ENCODE results near the gene SMAD5. TPM values are rescaled to one million over a fixed set of nuclear protein-coding genes. Genes with fewer than 3 reads are reported as not detected.

SMAD5 gene
- total RNA-seq, 1 donor from 2014 or later: 93.4 TPM

- H3K4me3 Mint-ChIP-seq: peak overlapping the region; percentile 71
- peaks cover 9% of the 10 kb centered on the region for H3K36me3 Mint-ChIP-seq
- no peak for TF ChIP-seq CTCF (IDR thresholded peaks at IDR 0.05; ENCODE audit: unreplicated experiment)
- peak in 1 of 2 experiments; percentile 37 for DNase-seq (ENCODE audit: low spot score in 2 of 2, unreplicated experiment in 2 of 2)
- peaks cover 58% of the 10 kb centered on the region for H3K27me3 Mint-ChIP-seq (ENCODE audit: low read depth)
- peaks cover 9% of the 10 kb centered on the region for H3K4me1 Mint-ChIP-seq
- no peak overlapping the region for H3K27ac Mint-ChIP-seq
- H3K9me3 Mint-ChIP-seq: no peaks in the 10 kb centered on the region
Observed at GRCh38 chr5:136193322-136193935, 60.8 kb downstream of the SMAD5 start.

DNA sequence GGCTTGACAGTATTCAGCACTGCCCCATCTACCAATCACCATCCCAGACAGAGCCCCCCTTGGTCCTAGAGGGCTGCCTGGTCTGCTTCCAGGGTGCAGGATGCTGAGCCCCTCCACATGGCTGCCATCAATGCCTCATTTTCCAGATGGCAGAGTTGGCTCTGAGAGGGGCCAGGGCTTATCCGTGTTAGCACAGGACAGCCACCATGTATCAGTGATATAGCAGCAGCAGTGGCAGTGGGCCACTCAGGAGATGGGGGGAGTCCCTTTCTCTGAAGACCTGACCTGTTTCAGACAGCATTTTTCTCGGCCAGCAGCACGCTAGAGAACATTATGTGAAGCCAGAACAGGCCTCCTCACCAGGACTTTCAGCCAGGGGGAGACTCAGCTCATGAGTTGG is 61.9 kb downstream of the SMAD5 start:
- H3K4me3 Mint-ChIP-seq: no peak overlapping the region
- H3K27me3 Mint-ChIP-seq (ENCODE audit: low read depth): peaks cover 52% of the 10 kb centered on the region
- DNase-seq (ENCODE audit: low spot score in 2 of 2, unreplicated experiment in 2 of 2): peak in 1 of 2 experiments; percentile 22
- no peaks in the 10 kb centered on the region for H3K9me3 Mint-ChIP-seq
- H3K27ac Mint-ChIP-seq: no peak overlapping the region
- no peaks in the 10 kb centered on the region for H3K36me3 Mint-ChIP-seq
- peaks cover 9% of the 10 kb centered on the region for H3K4me1 Mint-ChIP-seq
- no peak for TF ChIP-seq CTCF (IDR thresholded peaks at IDR 0.05; ENCODE audit: unreplicated experiment)

DNA sequence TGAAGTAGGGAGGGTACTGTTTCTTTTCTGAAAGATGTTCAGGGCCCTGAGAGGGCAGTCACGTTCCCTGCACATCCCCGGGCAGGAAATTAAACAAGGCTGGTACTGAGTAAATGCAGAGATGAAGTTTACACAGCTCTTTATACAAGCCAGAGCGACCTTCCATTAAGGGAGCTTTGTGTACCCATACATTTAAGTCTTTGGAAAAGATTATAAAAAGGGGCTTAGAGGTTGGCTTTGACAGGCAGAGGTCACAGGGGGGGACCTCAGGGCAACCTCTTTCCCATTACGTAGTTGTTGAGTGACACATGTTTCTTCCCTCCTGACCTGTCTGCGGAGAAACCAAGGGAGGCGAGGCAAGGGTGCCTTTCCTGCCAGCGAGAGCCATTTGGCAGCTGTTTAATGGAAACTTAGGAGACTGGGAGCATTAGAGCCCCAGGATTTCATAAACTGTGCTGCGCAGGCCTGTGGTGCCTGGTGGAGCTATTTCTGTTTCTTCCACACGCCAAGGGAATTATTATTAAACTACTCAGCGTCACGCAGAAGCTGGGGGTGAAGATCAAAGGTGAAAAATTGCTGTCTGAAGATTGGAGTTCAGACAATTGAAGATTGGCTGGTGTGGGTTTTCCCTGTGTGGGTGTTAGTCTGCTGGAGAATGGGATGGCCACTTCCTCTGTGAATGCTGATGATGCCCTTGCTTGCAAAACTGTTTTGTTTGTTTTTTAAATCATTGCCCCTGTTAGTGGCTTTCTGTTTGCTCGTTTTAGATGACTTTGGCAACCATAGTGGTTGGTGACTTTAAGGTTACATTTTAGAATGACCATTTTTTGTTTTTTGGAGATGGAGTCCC is 63.6 kb downstream of the SMAD5 start:
- H3K4me1 Mint-ChIP-seq: peaks cover 9% of the 10 kb centered on the region
- DNase-seq (ENCODE audit: low spot score in 2 of 2, unreplicated experiment in 2 of 2): no peak
- H3K27ac Mint-ChIP-seq: no peak overlapping the region
- TF ChIP-seq CTCF (IDR thresholded peaks at IDR 0.05; ENCODE audit: unreplicated experiment): no peak
- H3K4me3 Mint-ChIP-seq: no peak overlapping the region
- H3K36me3 Mint-ChIP-seq: no peaks in the 10 kb centered on the region
- no peaks in the 10 kb centered on the region for H3K9me3 Mint-ChIP-seq
- peaks cover 42% of the 10 kb centered on the region for H3K27me3 Mint-ChIP-seq (ENCODE audit: low read depth)

DNA sequence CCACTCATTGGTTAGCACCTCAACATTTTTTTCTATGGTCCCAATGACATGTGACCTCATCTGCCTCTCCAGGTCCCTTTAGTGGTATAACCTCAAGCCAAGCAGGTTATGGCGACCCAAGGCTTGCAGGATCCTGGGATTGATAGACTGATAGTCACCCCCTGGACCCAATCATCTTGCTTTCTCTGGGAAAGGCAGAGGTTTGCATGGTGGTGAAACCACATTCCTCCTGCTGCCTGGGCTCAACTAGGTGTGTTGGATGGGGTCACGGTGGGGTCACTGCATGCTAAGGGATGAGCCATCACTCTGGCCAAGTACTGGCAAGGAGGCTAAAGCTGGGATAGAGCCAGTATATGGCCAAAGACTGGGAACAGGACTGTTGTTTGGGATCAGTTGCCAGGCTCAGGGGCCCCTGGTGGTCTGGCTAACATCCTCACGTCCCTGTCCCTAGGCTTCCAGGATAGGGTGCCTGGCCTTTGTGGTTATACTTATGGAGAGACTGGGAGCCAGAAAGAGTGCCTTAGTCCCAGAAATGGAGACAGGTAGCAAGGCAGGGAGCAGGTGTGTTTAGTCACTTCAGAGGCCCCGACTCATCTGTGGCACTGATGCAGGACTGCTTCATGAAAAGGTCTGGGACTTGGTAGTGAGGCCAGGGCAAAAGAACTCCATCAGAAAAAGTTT is 65.0 kb downstream of the SMAD5 start:
- H3K4me3 Mint-ChIP-seq: no peak overlapping the region
- peaks cover 11% of the 10 kb centered on the region for H3K4me1 Mint-ChIP-seq
- peak in 1 of 2 experiments; percentile 29 for DNase-seq (ENCODE audit: low spot score in 2 of 2, unreplicated experiment in 2 of 2)
- peaks cover 31% of the 10 kb centered on the region for H3K27me3 Mint-ChIP-seq (ENCODE audit: low read depth)
- no peaks in the 10 kb centered on the region for H3K9me3 Mint-ChIP-seq
- no peak overlapping the region for H3K27ac Mint-ChIP-seq
- no peaks in the 10 kb centered on the region for H3K36me3 Mint-ChIP-seq
- TF ChIP-seq CTCF (IDR thresholded peaks at IDR 0.05; ENCODE audit: unreplicated experiment): no peak

- TF ChIP-seq CTCF (IDR thresholded peaks at IDR 0.05; ENCODE audit: unreplicated experiment): no peak
- Mint-ChIP-seq H3K4me1 (peaks cover 15% of the 10 kb centered on the region), H3K27me3 (ENCODE audit: low read depth) (peaks cover 24% of the 10 kb centered on the region), H3K4me3 (no peak overlapping the region), H3K36me3 (no peaks in the 10 kb centered on the region), H3K9me3 (no peaks in the 10 kb centered on the region), H3K27ac (no peak overlapping the region)
- DNase-seq (ENCODE audit: low spot score in 2 of 2, unreplicated experiment in 2 of 2): peak in 1 of 2 experiments; percentile 22
Observed at GRCh38 chr5:136198453-136198852, 65.8 kb downstream of the SMAD5 start.

Data from mesothelial cell of epicardium (in vitro differentiated cells).